NT2/D1 (cell line): Measurements from ENCODE around the gene AGBL1.

ENCODE experiments used
- YY1 ChIP-seq: IDR thresholded peaks from 2 replicates; pipeline ENCODE4 v1.6.1; 2011; ENCODE audit not compliant: insufficient read length, insufficient read depth
- ZNF274 ChIP-seq: IDR thresholded peaks from 2 replicates; pipeline ENCODE4 v1.6.1; 2011; ENCODE audit warnings: mild to moderate bottlenecking, low read depth, low read length

DNA sequence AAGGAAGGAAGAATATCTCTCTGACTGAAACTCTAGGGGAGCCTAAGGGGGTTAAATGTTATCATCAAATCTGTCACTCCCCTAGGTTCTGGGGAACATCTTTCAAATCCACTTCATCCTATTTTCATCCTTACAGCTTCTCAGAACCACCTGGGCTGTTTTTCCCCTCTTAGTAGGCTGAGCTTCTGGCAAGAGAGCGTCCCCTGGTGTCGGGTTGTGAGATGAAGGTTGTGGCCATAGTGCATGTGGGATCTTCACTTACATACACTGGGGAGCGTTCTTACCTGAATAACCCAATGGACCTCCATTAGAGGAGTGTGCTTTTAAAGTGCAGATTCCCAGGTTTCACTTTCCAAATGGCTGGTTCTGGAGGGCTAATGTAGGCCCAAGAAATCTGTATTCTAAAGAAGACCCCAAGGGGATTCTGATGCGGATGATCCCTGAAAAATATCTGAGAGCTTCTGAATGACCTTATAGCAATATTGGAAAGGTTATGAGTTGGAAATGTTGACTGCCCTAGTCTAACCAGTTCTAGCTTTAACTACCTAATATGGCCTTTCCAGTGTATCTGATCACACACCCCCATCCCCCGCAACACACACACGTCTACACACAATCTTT lies 663.7 kb downstream of the AGBL1 start:
- TF ChIP-seq YY1 (no peak), ZNF274 (no peak)
